Heart right ventricle (tissue), 16 donors: Measurements from ENCODE around the gene TYK2. TPM values are rescaled to one million over a fixed set of nuclear protein-coding genes. Genes with fewer than 3 reads are reported as not detected.

Experiments used
- ATAC-seq, 8 donors: fragments of 200-7000 bp; cut with Tn5 transposase; one replicate each; pipeline ENCODE4 v1.9.1; 2020; ENCODE audit warnings: mild to moderate bottlenecking in 8 of 8, moderate library complexity in 8 of 8, moderate number of reproducible peaks in 1 of 8
- DNase-seq, 2 donors: peaks; one replicate each; pipeline ENCODE4 v3.0.0-alpha.2; 2020
- H3K27ac ChIP-seq, 10 donors: fragments of 200-600 bp; sonication (generic) in 2 of 10; one replicate each; pipeline versions ENCODE4 v1.5.0 to v1.8.0; 2020 to 2022; ENCODE audit warnings: mild to moderate bottlenecking in 3 of 10
- H3K27me3 ChIP-seq, 7 donors: fragments of 200-600 bp; one replicate each; pipeline ENCODE4 v1.8.0; 2021 to 2022; ENCODE audit warnings: mild to moderate bottlenecking in 2 of 7
- H3K36me3 ChIP-seq, 9 donors: fragments of 200-600 bp; sonication (generic) in 1 of 9; one replicate each; pipeline versions ENCODE4 v1.5.0 to v1.8.0; 2020 to 2022; ENCODE audit warnings: mild to moderate bottlenecking in 2 of 9
- H3K4me1 ChIP-seq, 9 donors: fragments of 200-600 bp; sonication (generic) in 1 of 9; one replicate each; pipeline versions ENCODE4 v1.5.0 to v1.8.0; 2020 to 2022; ENCODE audit warnings: mild to moderate bottlenecking in 4 of 9
- H3K4me3 ChIP-seq, 10 donors: fragments of 200-600 bp; sonication (generic) in 2 of 10; one replicate each; pipeline versions ENCODE4 v1.5.0 to v1.8.0; 2020 to 2022; ENCODE audit warnings: mild to moderate bottlenecking in 7 of 10, moderate library complexity in 2 of 10
- H3K9me3 ChIP-seq, 11 donors: fragments of 200-600 bp in 10 of 11; sonication (generic) in 2 of 11; one replicate each; pipeline versions ENCODE4 v1.5.0 to v1.8.0; 2013 to 2022; ENCODE audit warnings: mild to moderate bottlenecking in 2 of 11, control low read depth in 1 of 11, moderate library complexity in 1 of 11
- CTCF ChIP-seq, 9 donors: fragments of 200-600 bp; sonication (generic) in 2 of 9; IDR thresholded peaks; one replicate each; pipeline versions ENCODE4 v1.5.0 to v1.8.0; 2021 to 2022; ENCODE audit warnings: antibody characterized with exemption in 9 of 9, mild to moderate bottlenecking in 5 of 9, moderate library complexity in 1 of 9
- WGBS, 2 donors: extraction: QIAGEN DNeasy Blood & Tissue Kit; methylation state at CpG; one replicate each; pipeline ENCODE4 v1.1.7; 2013; ENCODE audit warnings: inconsistent platforms in 1 of 2; 5-methylcytosine and 5-hydroxymethylcytosine counted together
- intact Hi-C, 10 donors: fragments of 100-400 bp; cut with DNase I; formaldehyde crosslinking; loops; one replicate each; pipeline versions ENCODE4 v1.11.1 to v1.14.2; 2022
- polyA plus RNA-seq, 2 donors: library from polyadenylated mRNA; stranded (reverse); fragments of 200-250 nt; gene quantifications; one replicate each; pipeline ENCODE4 v1.2.3, GENCODE V29; 2013
- total RNA-seq, 10 donors: library from RNA; stranded (reverse); fragmentation: NEBNext Ultra II Directional in 3 of 10; extraction: Animal tissue kit (Norgen Biotek cat#: 25700) in 3 of 10; gene quantifications; one replicate each; pipeline versions ENCODE4 v1.2.1 to v1.2.4, GENCODE V29; 2021 to 2023
- donor health status: Arrhythmogenic right ventricular cardiomyopathy.
- donor health status: ischemic (EF 13 %, LVEDD 7.1; RV severe dilation, severe dysfunction).
- donor health status: healthy with polysubstance abuse.
- donor health status: DM: no; HTN: yes; CAD: no.
- donor health status: DM: no; HTN: no; CAD: no.
- donor health status: ischemic (EF 25% LVEDD 6.9; RV normal size, moderate dysfunction).
- donor health status: ischemic (EF 25% LVEDD 5.7; RV mildly dilated, moderate dysfunction).
- donor health status: healthy.
- donor health status: DM: yes; HTN: yes; CAD: no.
- donor health status: Ischemic cardiomyopathy.
- donor health status: ischemic (EF 35%, LVEDD 5.7; RV mildly dilated, moderate dysfunction).
- donor health status: nonischemic (EF 11% LVEDD 7.7; RV severe dilation, severe dysfunction).
- donor health status: DM: yes; HTN: yes; CAD: no.
- donor health status: PGD.
- donor health status: ischemic (EF 29% LVEDD 5.4; RV normal size, mild dysfunction).
- donor health status: nonischemic (EF 23%, LVEDD 6.1; RV moderate dilation, normal function).

Gene TYK2
- total and polyA plus RNA-seq, 12 donors = 37.0 to 182 (median 57.8) TPM

DNA sequence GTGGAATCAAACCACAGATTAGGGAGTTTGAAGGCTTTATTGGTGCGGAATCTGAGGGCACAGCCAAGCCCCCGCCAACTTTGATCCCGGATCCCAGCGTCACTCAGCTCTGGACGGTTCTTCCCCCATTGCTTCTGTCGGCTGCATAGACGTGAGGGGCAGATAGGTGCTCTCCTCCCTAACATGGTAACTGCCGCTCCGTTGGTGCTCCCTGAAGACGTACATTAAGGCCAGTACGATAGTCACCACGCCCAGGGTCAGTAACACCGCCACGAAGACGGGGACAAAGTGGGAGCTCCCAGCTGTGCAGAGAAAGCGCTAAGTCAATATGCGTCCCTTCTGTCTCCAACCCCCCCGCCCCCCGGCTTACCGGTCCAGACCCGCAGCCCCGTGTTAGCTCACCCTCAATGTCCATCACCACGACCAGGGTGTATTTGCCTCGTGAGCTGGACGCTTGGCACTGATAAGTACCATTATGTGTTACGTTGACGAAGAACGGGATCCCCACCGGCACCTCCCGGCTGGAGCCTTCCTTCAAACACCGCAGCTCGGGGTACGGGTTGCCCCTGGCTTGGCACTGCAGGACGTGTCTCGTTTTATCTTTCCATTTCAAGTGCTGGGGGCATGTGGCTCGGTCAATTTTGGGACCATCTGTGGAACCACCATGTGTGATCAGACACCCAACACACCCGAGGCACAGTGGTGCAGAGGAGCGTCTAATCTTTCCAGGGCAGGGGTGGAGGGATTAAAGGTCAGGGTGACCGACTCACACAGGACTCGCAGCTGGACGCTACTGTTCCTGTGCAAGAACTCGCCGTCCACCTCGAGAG lies 46.4 kb downstream of the TYK2 start:
- Histone ChIP-seq H3K27me3 (no peaks in the 10 kb centered on the region), H3K36me3 (peaks cover 0 to 37% (median 16%) of the 10 kb centered on the region in 9 donors), H3K4me3 (peak overlapping the region; percentile 16 to 94 (median 76)), H3K27ac (peak overlapping the region in 9 of 10 donors; percentile 74 to 96 (median 90)), H3K9me3 (no peaks in the 10 kb centered on the region), H3K4me1 (peaks cover 4 to 50% (median 31%) of the 10 kb centered on the region in 9 donors)
- 3 to 4% methylated on average over 44 of the region's 44 CpGs for WGBS, 2 donors
- DNase-seq (no peak), ATAC-seq (peak in 2 of 8 donors; percentile 1)
- intact Hi-C loops = loop anchor here in 6 of 10 donors (1.0 to 10.0 kb wide), 9 partner anchors 19 to 67 kb away; partner anchors contain the start of genes ICAM1 (in 5 of the 6), TYK2 (in 3 of the 6), ICAM4 (in 1 of the 6) and ICAM5 (in 1 of the 6)
- no peak for TF ChIP-seq CTCF (IDR thresholded peaks at IDR 0.05)

DNA sequence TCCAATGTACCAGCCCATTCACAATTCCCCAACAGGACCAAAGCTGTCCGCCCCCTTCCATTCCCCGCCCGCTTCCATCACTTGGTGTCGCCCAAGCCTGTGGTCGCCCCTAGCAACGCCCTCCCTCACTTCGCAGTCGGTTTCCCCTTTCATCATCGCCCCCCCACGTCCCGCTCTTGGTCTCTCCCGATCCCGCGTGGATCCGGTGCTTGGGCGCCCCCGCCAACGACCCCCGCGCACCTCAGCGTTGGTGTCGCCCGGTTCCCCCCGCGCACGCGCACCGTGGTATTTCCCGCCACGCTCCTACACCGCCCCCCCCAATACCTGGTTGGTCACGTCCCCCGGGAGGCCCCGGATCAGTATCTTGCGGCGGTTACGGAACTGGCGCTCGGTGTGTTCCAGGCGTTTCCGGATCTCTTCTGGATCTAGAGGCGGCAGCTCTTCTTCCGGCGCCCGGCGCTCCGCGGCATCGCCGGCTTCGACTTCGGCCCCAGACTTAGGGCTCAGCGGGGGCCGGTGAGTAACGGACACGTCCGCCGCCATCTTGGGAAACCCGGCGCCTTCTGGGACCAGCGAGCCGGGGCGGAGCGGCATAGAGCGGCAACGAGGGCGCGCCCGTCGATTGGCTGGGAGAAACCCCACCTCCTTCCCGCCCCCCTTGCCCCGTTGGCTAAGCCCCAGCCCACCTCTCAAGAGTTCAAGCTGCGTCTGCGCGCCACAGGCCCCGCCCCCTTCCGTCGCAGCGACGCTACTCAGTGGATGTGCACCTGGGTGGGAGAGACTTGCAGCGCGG lies 47.2 kb downstream of the TYK2 start, which contains the start of gene RAVER1:
Gene RAVER1 (minus strand): TSS at position 565 of the 793 bp plus-strand sequence. CDS start 22 bp downstream, at position 543.
- Histone ChIP-seq H3K36me3 (peaks cover 0 to 45% (median 24%) of the 10 kb centered on the region in 9 donors), H3K4me1 (peaks cover 4 to 42% (median 31%) of the 10 kb centered on the region in 9 donors), H3K9me3 (no peaks in the 10 kb centered on the region), H3K4me3 (peak within 1 kb of the TSS; percentile 60 to 94 (median 76)), H3K27ac (peak within 1 kb of the TSS; percentile 78 to 96 (median 91)), H3K27me3 (no peaks in the 10 kb centered on the region)
- DNase-seq (peak; percentile 98), ATAC-seq (peak; percentile 90 to 97 (median 94))
- peak in 1 of 9 donors; percentile 1 for TF ChIP-seq CTCF (IDR thresholded peaks at IDR 0.05)
- intact Hi-C loops = loop anchor here in 6 of 10 donors (1.0 to 10.0 kb wide), 8 partner anchors 17 to 66 kb away; partner anchors contain the start of genes ICAM1 (in 5 of the 6), TYK2 (in 2 of the 6), FDX2 (in 1 of the 6) and ICAM4 (in 1 of the 6)
- 0 to 1% methylated on average over 81 to 82 of the region's 82 CpGs for WGBS, 2 donors

- intact Hi-C loops = loop anchor here in 6 of 10 donors (1.0 to 10.0 kb wide), 7 partner anchors 16 to 65 kb away; partner anchors contain the start of genes ICAM1 (in 5 of the 6), TYK2 (in 2 of the 6), FDX2 (in 1 of the 6) and ICAM4 (in 1 of the 6)
Observed at GRCh38 chr19:10332158-10332964, 48.0 kb downstream of the TYK2 start.

More at GRCh38 chr19:10332158-10332964, 48.0 kb downstream of the TYK2 start:
- DNase-seq = no peak
- no peaks in the 10 kb centered on the region for H3K27me3 ChIP-seq
- H3K4me1 ChIP-seq = peaks cover 4 to 38% (median 31%) of the 10 kb centered on the region in 9 donors
- WGBS, 2 donors = 33 to 35% methylated on average over 18 of the region's 18 CpGs
- H3K27ac ChIP-seq = peak overlapping the region in 9 of 10 donors; percentile 83 to 96 (median 91)
- no peak for ATAC-seq
- peaks cover 0 to 53% (median 32%) of the 10 kb centered on the region in 9 donors for H3K36me3 ChIP-seq
- no peaks in the 10 kb centered on the region for H3K9me3 ChIP-seq
- peak overlapping the region; percentile 60 to 94 (median 76) for H3K4me3 ChIP-seq
- peak in 1 of 9 donors; percentile 10 for TF ChIP-seq CTCF (IDR thresholded peaks at IDR 0.05)
